ENCODE data around the gene LPIN3.

GRCh38 chr20:41376349-41376748 is 35.7 kb downstream of the LPIN3 start:
- no peak for TF ChIP-seq POLR2A (IDR thresholded peaks at IDR 0.05; ENCODE audit: low read depth, low read length)
- no peak for TF ChIP-seq POLR2AphosphoS5 (IDR thresholded peaks at IDR 0.05; ENCODE audit: low read depth, low read length)
- no peak for TF ChIP-seq TAF1 (IDR thresholded peaks at IDR 0.05; ENCODE audit: low read depth, low read length)
- TF ChIP-seq SPI1 (IDR thresholded peaks at IDR 0.05; ENCODE audit: low read depth, low read length): no peak
- TF ChIP-seq PAX5 (IDR thresholded peaks at IDR 0.05; ENCODE audit: insufficient read depth, low read length, severe bottlenecking): no peak
- no peak for TF ChIP-seq POU2F2 (IDR thresholded peaks at IDR 0.05; ENCODE audit: low read depth, low read length)
